AG08395 (cell line): ENCODE measurements around the gene CISD2.
"Not testable (repeated sequence)": the region's sequence is repeated elsewhere in the genome, so short reads cannot be mapped to it uniquely, and the experiment has no call there.

ENCODE experiments used
- DNase-seq: peaks from one replicate; pipeline ENCODE4 v3.0.0; 2012; ENCODE audit warnings: mixed read lengths, low spot score

CISD2 gene, protein sequence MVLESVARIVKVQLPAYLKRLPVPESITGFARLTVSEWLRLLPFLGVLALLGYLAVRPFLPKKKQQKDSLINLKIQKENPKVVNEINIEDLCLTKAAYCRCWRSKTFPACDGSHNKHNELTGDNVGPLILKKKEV

DNA sequence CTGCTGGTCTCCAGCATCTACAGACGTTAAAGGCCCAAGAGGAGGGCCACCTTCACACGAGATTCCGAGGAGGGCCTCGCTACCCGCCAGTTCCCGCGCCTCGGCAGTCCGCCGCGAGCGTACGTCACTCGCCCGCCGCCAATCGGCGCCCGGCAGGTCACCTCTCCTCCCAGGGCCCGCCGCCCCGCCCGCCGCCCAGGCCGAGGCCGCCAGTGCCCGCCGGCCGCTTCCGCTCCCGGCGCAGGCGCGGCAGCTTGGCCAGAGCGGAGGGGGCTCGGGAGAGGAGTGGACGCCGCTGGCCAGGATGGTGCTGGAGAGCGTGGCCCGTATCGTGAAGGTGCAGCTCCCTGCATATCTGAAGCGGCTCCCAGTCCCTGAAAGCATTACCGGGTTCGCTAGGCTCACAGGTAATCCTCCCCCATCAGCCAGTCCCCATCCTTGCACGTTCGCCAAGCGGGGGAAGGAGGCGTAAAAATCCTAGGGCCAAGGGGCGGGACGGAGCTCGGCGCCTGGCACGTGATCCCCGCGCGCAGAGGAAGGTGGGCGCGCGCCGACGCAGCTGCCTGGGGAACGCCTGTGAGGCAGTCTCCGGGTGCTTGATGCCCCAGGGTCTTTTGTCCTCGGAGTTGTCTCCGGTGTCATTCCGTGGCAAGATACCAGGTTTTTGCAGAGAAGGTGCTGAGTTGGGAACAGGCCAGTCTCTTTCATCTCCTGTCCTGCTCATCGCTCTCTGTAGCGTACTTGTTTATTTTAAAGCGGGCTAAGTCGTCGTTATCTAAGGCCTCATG, at the start of gene CISD2:
Gene CISD2, plus strand, starts transcription at position 212 of the 788 bp plus-strand sequence. Its CDS starts 93 bp downstream, at position 305.
- peak; percentile 94 for DNase-seq

DNA sequence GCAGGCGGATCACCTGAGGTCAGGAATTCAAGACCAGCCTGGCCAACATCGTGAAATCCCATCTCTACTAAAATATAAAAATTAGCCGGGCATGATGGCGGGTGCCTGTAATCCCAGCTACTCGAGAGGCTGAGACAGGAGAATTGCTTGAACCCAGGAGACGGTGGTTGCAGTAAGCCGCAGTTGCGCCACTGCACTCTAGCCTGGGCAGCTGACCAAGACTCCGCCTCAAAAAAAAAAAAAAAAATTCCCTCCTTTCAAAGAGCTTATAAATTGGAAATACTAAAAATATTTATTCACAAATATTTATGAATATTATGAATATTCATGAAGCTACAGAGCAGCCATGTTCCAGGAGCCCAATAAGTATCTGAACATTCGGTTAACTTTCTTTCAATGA, 49.7 kb upstream of the CISD2 start:
- DNase-seq, result not testable (repeated sequence)

DNA sequence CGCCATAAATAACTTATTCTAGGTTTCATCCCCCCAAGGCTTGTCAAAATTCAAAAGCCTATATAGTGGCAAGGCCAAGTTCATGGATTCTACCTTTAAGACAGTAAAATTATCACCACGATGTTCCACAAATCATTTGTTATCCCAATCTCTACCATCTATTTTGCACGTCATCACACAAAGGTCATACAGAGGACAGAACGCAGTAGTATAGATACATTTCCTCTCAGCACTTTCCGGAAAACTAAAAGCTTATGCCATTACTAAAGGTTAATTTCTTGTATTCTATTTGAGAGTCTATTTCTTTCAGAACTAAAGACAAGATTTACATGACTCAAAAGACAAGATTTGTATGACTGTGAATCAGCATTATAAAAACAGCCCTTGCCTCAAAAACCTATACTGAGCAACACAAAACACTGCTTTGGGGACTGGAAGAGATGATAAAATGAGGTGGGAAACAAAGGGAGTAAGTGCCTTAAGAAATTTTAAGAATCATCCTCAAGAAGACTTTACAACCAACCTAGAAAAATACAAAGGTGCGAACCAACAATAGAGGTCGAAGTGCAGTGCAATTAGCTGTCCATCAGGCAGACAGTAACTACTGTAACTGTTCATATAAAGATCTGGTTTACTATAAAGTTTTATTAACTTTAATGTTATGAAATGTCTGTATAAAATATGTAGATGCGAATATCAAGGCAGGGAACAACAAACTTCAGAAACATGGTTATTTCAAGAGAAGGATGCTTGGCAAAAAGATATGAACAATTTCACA, 49.0 kb upstream of the CISD2 start:
- DNase-seq, result no peak

- DNase-seq, result no peak
Measured at GRCh38 chr4:102823464-102823863, 45.3 kb upstream of the CISD2 start.

DNA sequence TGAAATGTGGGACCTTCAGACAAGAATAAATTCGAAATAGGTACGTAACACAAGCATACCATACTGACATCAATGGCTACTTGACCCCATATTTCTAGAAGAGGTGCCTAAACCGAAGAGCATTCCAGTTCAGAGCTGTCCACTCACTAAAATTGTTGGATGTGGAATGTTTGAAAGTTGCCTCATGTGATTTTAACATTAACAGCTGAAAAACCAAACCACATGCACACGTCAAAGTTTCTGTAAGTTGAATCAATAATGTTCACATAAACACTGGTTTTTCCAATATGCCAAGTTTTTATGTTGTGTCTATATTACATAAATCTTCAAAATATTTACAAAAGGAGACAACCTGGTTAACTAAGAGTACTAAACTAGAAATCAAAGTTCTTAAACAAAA, 44.9 kb upstream of the CISD2 start:
- DNase-seq, result no peak

DNA sequence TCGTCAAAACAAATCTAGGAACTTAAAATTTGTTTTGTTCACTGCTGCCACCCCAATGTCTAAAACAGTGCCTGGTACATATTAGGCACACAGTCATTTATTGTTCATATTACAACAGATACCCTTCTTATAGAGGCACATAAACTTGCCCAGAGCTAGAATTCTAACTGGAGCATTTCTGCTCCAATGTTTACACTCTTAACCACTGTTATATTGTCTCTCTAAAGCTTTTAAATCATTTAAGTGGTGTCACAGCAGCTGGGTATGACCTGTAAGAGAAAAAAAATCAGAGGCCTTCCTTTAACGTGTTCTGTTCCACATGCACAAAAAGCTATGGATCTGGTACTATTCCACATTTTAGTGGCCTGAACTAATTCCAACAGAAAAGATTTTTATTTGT, 44.4 kb upstream of the CISD2 start:
- no peak for DNase-seq

- peak; percentile 16 for DNase-seq
Measured at GRCh38 chr4:102825261-102826091, 43.3 kb upstream of the CISD2 start.

DNA sequence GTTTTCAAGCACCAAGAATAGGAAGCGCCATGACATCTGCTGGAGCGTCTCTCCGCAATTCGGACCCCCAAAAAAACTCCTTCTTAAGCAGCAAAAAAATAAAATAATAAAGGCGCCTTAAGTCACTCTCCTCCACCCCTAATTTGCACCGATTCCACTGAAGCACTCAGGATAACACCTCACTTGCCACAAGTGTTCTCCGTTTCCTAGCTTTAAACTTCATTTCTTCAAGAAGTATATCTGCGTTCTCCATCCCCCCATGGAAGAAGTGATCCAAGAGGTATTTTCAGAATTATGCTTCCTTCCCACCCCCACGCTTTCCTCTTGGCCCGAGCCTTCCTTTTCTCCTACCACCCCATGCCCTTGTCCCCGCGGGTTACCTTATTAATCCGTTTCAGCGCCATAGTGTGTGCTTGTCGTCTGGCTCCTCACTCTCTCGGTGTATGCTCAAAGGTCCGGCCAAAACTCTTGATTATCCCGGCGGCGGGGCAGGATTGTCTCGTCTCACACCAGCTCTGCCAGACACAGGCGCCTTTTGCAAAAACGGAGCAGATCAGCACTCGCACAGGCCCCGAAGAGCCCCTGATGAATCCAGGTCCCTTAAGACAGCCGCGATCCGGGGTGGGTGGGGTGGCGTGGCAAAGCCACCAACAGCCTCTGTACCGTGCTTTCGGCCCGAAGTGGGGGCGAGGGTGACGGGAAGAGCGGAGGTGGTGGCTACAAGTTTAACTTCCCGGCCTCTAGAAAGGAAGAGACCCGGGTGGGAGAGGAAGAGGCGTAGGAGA, 42.5 kb upstream of the CISD2 start:
- no peak for DNase-seq

DNA sequence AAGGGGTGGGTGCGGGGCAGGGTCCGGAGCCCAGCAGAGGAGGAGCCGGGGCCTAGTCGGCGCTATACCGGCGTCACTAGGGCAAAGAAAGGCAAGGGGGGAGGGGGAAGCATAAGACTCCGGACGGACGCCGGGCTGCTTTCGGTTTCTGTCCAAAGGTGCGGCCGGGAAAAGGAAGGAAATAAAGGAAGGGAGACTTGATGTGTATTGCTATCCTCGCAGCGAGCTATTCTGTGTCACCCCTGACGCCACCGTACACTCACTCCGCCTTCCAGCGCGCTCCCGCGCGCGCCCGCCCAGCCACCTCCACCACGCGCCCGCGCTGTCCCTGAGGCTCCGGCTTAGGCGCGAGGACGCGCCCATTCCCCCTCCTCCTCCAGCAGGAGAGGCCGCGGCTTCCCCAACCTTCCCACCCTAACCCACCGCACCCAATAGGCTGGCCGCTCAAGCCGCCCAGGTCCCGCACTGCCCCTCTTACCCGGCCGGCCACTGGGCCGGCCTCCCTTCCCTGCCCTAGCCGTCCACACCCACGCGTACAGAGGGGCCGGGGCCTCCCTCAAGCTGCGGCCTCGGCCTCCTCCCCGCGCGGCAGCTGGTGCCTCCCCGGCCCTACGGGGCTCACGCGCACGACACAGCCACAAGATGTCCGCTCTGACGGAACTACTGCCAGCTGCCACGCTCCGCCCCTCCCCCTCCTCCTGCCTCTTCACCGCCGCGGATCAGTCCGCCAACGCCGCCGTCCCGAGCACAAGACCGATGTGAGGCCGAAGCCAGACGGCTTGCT, 41.7 kb upstream of the CISD2 start, which contains the start of gene UBE2D3:
Gene UBE2D3, minus strand, starts transcription at position 662 of the 784 bp plus-strand sequence. CDS start 1,043 bp downstream, outside the sequence.
- DNase-seq, result peak; percentile 61

- peak; percentile 93 for DNase-seq
Measured at GRCh38 chr4:102827674-102828496, 40.9 kb upstream of the CISD2 start.

DNA sequence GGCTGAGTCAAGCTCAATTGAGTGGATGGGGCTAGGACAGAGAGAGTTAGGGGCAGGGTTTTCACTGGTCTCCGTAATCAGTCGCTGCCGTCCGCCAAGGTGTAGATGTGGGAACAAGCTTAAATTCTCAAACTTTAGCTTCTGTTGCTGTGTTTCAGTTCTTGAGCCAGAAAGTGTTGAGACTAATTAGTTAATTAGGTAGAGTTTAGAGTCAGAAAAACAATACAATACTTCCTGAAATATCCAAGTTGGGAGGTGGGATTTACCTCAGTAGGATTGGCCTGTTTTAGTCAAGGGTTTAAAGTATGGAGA, 40.3 kb upstream of the CISD2 start:
- no peak for DNase-seq

DNA sequence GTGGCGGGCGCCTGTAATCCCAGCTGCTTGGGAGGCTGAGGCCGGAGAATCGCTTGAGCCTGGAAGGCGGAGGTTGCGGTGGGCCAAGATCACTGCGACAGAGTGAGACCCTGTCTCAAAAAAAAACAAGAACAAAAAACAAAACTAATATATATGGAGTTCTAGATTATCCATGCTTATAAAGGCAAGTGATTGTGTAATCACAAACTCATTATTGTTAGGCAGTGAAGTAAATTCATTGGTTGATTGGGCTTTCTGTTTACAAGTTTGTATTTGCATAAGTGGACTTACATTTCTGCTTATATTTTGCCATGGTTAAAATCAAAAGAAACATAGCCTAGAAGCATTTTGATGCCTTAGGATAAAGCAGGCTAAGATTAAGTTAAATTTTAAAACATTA, 39.0 kb upstream of the CISD2 start:
- DNase-seq, result no peak

GRCh38 chr4:102832105-102832504, 36.7 kb upstream of the CISD2 start:
- DNase-seq, result no peak

- no peak for DNase-seq
Measured at GRCh38 chr4:102832667-102833066, 36.1 kb upstream of the CISD2 start.

GRCh38 chr4:102836596-102836995, 32.2 kb upstream of the CISD2 start:
- DNase-seq, result no peak

GRCh38 chr4:102842367-102842766, 26.4 kb upstream of the CISD2 start:
- no peak for DNase-seq

- DNase-seq, result no peak
Measured at GRCh38 chr4:102843273-102843672, 25.5 kb upstream of the CISD2 start.

- DNase-seq, result peak; percentile 60
Measured at GRCh38 chr4:102843938-102844337, 24.9 kb upstream of the CISD2 start.

DNA sequence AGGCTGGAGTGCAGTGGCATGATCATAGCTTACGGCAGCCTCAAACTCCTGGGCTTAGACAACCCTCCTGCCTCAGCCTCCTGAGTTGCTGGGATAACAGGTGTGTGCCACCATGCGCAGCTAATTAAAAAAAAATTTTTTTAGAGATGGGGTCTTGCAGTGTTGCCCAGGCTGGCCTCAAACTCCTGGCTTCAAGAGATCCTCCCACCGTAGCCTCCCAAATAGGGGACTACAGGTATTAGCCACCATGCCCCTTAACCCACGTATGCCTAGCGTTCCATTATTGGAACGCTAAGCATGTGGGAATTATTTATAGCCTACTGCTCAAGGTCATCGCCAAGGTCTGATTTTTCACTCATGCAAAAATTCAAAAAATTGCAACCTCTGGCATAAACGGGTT, 21.1 kb upstream of the CISD2 start:
- DNase-seq, result no peak
